AG04450 (cell line): ENCODE data around the gene PSD2. TPM values are rescaled to one million over a fixed set of nuclear protein-coding genes. Genes with fewer than 3 reads are reported as not detected.

Experiments used
- CTCF ChIA-PET: fragments of 300-600, 350-600 bp; formaldehyde crosslinking; extraction: SDS; loops from one replicate; lab custom pipeline; 2022; ENCODE audit warnings: antibody characterized with exemption, inconsistent platforms; lab: Charles Lee
- POLR2A ChIA-PET: fragments of 350-600 bp; formaldehyde crosslinking; extraction: SDS; loops from one replicate; lab custom pipeline; 2021; ENCODE audit warnings: antibody characterized with exemption, inconsistent platforms; lab: Yijun Ruan, JAX
- DNase-seq: peaks from one replicate; pipeline ENCODE4 v3.0.0-alpha.2; 2011; ENCODE audit warnings: low read depth, low spot score
- H3K27ac ChIP-seq: one replicate; pipeline ENCODE4 v1.5.1; 2012; ENCODE audit warnings: low read depth, low read length, control low read depth
- H3K27me3 ChIP-seq: one replicate; pipeline ENCODE4 v1.6.0; 2012; ENCODE audit warnings: low read length; ENCODE audit not compliant: control insufficient read depth, insufficient read depth
- H3K4me3 ChIP-seq: 2 replicates; pipeline ENCODE4 v1.5.1; 2011; ENCODE audit warnings: mild to moderate bottlenecking, low read depth, low read length, control low read depth
- H3K9me3 ChIP-seq: 2 replicates; pipeline ENCODE4 v1.5.1; 2012; ENCODE audit warnings: low read length; ENCODE audit not compliant: control insufficient read depth, insufficient read depth
- polyA plus RNA-seq: library from polyadenylated mRNA; depleted of rRNA; stranded (reverse); fragments of >200 nt; gene quantifications from 2 replicates; pipeline ENCODE4 v1.2.3, GENCODE V29; 2011
- TF ChIP-seq, protein P1 (sequence below): IDR thresholded peaks from 2 replicates; pipeline ENCODE4 v1.5.1; 2011; ENCODE audit warnings: low read depth, low read length, control low read depth, inconsistent platforms

The PSD2 gene
- polyA plus RNA-seq, 1 experiment = not detected

DNA sequence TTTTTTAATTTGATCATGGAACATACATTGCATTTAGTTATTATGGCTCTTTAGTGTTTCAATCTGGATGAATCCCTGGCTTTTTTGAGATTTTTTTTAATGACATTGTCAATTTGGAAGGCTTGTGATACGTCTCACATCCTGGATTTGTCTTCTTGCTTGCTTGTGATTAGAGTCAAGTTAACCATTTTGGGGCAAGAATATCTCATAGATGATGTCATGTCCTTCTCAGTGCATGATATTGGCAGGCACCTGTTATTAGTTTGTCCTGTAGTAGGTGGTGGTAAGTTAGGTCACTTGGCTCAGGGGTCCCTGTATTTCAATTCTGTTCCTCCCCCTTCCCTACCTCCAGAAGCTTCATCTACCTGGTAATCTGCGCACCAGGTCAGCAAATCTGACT is 3.3 kb downstream of the PSD2 start:
- TF ChIP-seq, protein P1, sequence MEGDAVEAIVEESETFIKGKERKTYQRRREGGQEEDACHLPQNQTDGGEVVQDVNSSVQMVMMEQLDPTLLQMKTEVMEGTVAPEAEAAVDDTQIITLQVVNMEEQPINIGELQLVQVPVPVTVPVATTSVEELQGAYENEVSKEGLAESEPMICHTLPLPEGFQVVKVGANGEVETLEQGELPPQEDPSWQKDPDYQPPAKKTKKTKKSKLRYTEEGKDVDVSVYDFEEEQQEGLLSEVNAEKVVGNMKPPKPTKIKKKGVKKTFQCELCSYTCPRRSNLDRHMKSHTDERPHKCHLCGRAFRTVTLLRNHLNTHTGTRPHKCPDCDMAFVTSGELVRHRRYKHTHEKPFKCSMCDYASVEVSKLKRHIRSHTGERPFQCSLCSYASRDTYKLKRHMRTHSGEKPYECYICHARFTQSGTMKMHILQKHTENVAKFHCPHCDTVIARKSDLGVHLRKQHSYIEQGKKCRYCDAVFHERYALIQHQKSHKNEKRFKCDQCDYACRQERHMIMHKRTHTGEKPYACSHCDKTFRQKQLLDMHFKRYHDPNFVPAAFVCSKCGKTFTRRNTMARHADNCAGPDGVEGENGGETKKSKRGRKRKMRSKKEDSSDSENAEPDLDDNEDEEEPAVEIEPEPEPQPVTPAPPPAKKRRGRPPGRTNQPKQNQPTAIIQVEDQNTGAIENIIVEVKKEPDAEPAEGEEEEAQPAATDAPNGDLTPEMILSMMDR = no peak
- ChIA-PET CTCF (interaction anchor here (0.7 to 3.7 kb wide), 3 partner anchors 11 to 170 kb away, joined by 3 to 19 read pairs (median 4); no protein-coding TSS in a partner anchor), POLR2A (no interaction called here)
- Histone ChIP-seq H3K9me3 (no peaks in the 10 kb centered on the region; the same call in 1 of the 2 replicates), H3K27ac (no peak overlapping the region), H3K4me3 (no peak overlapping the region), H3K27me3 (peaks cover 72% of the 10 kb centered on the region)
- no peak for DNase-seq

DNA sequence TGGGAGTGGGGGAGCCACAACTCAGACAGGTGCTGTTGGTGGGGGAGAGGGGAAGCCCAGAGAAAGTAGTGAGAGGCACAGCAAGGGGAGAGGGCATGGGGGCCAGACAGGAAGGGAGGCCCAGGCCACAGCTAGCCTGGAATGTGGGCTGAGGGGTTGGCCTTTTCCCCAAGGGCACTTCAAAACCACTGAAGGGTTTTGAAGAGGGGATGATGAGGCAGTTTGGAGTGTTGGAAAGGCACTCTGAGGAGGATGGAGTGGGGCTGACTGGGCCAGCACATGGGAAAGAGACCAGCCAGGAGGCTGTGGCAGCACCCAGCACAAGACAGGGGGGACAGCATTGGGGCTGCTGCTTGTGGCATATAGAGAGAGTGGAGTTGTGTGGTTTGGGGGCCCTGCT is 3.8 kb downstream of the PSD2 start:
- no peak overlapping the region for H3K4me3 ChIP-seq
- peaks cover 68% of the 10 kb centered on the region for H3K27me3 ChIP-seq

DNA sequence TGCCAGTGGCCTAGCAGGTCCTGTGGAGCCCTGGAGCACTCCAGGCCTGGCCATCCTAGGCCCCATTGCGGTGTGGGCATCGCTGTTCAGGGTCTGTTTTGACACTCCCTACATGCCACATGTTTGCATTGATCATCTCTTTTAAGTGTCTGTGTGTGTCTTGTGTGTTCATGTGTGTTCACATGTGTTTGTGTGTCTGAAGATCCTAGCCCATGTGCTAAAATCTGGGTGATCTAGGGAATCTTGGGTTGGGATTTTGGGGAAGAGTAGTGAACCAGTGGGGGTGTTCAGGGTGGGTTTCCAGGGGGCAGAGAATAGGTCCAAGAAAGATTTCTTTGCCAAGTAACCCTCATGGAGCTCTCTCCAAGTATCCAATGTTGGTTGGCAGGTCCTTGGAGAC is 8.4 kb downstream of the PSD2 start:
- Histone ChIP-seq H3K27me3 (peaks cover 32% of the 10 kb centered on the region), H3K4me3 (no peak overlapping the region), H3K9me3 (no peaks in the 10 kb centered on the region; the same call in 1 of the 2 replicates), H3K27ac (no peak overlapping the region)
- CTCF ChIA-PET = interaction anchor here (2.6 kb wide), 1 partner anchor 16 kb away, joined by 8 read pairs; no protein-coding TSS in a partner anchor
- DNase-seq = no peak
- TF ChIP-seq, protein P1 = no peak
- POLR2A ChIA-PET = no interaction called here

More for the DNA sequence above, 3.8 kb downstream of the PSD2 start:
- CTCF ChIA-PET = interaction anchor here (0.7 to 3.7 kb wide), 5 partner anchors 11 to 170 kb away, joined by 3 to 19 read pairs (median 4); no protein-coding TSS in a partner anchor
- POLR2A ChIA-PET = no interaction called here
- TF ChIP-seq, protein P1 = no peak
- DNase-seq = no peak
- H3K9me3 ChIP-seq = no peaks in the 10 kb centered on the region; the same call in 1 of the 2 replicates
- no peak overlapping the region for H3K27ac ChIP-seq

DNA sequence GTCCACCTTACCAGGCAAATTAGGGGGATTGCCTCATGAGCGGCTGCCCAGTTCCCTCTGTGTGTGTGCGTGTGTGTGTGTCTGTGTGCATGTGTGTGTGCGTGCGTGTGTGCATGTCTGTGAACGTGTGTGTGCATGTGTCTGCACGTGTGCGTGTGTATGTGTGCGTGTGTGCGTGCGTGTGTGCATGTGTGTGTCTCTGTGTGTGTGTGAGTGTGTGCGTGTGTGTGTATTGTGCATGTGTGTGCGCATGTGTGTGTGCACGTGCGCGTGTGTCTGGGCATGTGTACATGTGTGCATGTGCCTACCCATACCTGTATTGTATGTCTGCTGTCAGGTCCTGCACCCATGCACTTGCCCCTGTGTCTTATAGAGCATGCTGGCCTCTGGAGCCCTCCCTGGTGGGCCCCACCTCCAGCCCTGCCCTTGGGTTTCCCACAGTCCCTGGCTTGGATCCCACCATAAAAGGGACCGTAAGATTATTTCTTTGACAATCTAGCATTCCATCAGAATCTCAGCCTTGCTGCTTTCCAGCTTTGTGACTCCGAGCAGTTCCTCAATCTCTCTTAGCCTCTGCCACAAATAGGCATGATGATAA is 9.3 kb downstream of the PSD2 start:
- POLR2A ChIA-PET = no interaction called here

More for the DNA sequence above, 9.3 kb downstream of the PSD2 start:
- Histone ChIP-seq H3K27me3 (peaks cover 24% of the 10 kb centered on the region), H3K27ac (no peak overlapping the region), H3K4me3 (no peak overlapping the region), H3K9me3 (no peaks in the 10 kb centered on the region; the same call in 1 of the 2 replicates)
- CTCF ChIA-PET = interaction anchor here (2.6 kb wide), 1 partner anchor 17 kb away, joined by 8 read pairs; no protein-coding TSS in a partner anchor
- DNase-seq = no peak
- TF ChIP-seq, protein P1 = no peak
